SKM-1 (cell line): ENCODE results near the gene PIP4K2A.
"Not testable (repeated sequence)": the region's sequence is repeated elsewhere in the genome, so short reads cannot be mapped to it uniquely, and the experiment has no call there.

ENCODE experiments used
- DNase-seq: peaks from one replicate; lab custom pipeline; 2025; ENCODE audit not compliant: unreplicated experiment; lab: John Stamatoyannopoulos, UW

Gene PIP4K2A

DNA sequence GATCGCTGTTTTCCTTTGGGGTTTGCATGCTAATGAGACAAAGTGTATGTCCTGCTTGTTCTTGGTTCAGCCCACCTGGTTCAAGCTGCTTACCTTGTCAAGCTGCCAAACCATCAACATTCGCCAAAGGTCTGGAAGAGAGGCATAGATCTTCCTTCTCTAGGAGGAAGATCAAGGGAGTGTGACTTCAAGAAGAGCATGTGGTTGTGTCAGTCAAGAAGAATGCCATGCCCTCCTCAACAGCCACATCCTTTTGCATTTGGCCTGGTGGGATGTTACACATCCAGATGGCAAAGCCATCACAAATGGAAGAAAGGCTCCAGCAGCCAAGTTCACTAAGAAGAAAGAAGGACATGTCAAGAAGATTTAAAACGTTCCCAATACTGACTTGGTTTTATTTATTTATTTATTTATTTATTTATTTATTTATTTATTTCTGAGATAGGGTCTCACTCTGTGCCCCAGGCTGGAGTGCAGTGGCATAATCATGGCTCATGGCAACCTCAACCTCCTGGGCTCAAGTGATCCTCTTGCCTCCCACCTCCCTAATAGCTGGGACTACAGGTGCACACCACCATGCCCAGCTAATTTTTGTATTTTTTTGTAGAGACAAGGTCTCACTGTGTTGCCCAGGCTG lies 5.1 kb upstream of the PIP4K2A start:
- DNase-seq = no peak

DNA sequence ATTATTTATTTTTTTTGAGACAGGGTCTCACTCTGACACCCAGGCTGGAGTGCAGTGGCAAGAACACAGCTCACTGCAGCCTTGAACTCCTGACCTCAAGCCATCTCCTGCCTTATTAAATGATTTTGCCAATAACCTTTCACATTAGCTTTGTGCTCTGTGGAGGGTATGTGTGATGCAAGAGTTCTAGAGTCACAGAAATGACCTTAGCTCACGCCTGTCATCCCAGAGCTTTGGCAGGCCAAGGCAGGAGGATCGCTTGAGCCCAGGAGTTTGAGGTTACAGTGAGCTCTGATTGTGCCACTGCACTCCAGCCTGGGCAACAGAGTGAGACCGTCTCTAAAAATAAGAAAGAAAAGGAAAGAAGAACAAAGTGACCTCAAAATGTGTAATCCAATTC lies 4.3 kb upstream of the PIP4K2A start:
- not testable (repeated sequence) for DNase-seq

DNA sequence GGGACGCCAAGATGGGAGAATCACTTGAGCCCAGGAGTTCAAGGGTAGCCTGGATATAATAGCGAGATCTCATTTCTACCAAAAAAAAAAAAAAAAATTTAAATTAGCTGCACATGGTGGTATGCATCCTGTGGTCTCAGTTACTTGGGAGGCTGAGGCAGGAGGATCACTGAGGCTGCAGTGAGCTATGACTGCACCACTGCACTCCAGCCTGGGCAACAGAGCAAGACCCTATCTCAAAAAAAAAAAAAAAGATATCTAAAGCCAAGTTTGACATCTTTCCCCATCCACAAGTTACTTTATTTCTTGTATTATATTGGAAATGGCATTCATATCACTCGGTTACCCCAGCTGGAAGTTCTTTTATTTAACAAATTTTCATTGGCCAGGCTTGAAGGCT lies 3.4 kb upstream of the PIP4K2A start:
- DNase-seq = no peak

DNA sequence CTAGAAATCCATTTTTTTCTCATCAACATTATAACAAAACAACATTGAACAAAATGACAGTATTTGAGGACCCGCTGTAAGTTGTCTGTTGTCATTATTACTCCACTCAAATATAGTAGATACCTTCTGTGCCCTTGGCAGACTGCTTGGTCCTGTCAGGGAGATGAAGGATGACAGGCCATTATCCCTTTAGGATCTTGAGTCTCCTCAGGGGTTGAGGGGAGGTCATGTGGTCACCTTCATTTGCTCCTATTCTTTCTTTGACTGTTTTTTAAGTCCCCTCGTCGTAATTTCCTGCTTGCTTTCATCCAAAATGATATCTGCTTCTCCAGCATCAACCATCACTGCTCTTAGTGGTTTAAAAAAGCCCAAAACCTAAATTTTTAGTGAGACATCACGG lies 2.6 kb upstream of the PIP4K2A start:
- no peak for DNase-seq

DNA sequence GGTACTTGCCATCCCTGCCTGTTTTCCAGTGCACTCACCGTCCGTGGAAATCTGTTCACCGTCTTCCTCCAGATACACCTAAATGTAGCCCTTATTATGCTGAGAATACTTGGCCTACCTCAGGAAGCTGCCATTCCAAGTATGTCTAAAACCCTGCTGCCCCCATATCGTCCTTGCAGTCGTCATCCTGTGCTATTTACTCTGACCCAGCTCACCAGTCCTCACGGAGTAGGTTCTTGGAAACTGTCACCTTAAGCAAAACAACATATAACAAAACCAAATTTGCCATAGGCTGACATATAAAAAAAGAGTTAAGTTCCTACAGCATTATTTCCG lies 880 bp upstream of the PIP4K2A start:
- no peak for DNase-seq

DNA sequence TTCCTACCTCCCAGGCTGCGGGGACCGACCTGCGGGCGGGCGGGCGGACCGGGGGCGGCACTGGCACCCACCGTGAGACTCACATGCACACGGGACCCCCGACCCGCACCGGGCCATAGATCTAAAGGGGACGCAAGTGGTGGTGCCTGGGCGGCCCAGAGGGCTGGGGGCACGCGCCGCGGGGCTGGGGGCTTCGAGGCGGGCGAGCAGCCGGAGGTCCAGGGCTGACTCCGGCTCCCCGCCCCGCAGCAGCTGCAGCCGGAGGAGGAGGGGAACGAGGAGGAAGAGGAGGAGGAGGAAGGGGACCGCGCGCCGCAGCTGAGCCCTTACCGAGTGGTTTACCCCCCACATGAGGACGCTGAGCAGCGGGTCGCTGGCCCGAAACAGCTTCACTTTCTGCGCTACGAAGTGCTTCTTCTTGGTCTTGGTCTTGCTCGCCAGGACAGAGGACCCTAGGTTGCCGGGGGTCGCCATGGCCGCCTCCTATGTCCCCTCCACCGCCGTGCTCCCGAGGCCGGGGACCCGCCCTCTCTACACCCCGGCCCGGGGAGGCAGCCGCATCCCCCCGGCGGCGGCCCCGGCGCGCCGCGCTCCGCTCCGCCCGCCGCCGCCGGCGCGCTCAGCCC lies 412 bp downstream of the PIP4K2A start:
- no peak for DNase-seq

DNA sequence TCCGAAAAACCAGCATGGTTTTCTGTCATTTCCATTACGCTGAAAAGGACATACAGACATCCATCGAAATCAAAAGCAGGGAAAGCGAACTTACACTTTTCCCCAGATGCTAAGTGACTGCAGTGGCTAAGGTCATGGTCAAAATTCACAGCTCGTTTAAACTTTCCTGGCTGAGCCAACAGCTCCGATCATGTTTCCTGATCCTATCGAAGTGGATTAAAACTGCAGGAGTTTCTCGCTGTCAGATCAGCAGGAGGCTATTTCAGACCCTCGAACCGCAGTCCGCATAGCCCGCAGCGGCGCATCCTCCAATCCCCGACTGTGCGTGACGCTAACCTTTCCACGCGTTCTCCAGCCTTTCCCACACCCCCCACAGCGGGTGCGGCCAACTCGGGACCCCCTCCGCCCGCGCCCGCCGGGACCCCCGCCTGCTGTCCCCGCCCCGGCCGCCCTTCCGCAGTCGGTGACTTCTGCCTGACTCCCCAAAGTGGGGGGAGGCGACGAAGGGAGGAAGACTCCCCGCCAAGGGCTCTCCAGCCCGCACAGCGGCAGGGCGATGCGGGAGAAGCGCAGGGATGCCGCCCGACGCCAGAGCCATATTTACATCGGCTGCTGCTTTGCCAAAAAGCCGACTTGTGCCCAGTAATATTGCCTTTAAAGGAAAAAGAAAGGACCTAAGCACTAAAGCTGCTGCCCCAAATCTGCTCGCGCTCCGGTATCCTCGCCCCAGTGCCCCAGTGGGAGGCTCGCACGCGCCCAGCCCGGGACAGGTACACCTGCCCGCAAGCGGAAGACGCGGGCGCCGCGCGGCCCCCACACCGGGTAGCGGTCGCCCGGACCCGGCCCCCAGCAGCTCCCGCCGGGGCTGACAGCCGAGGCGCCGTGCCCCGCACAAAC lies 1.2 kb downstream of the PIP4K2A start:
- no peak for DNase-seq

DNA sequence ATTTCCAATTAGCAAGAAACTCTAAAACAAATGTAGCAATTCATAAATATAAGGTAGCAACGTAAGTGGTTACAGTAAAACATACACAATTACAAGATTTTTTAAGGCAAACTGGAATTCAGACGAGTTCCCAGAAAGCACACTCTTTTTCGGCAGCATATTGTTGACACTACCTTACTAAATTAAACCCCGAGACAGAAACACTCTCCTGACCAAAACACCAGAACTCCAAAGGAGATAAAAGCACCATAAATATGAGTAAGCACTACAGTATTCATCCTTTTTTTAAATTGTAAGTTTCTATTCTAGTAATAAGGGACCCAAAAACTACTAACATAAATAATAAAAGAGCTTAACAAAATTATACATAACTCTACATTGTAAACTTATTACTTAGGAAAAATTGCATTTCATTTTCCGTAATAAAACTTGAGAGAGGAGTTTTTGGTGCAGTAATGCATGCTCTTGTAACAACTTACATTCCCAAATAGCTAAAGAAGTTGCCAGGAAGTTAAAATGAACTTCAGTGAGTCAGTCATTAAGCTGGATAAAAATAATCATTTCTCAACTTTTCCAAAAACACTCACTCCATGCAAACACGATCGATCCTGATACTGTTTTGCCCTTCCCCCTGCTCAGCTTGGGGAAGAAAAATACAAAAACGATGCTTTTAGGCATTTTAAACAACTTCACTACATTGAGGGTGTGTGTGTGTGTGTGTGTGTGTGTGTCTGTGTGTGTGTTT lies 2.0 kb downstream of the PIP4K2A start:
- DNase-seq = no peak

DNA sequence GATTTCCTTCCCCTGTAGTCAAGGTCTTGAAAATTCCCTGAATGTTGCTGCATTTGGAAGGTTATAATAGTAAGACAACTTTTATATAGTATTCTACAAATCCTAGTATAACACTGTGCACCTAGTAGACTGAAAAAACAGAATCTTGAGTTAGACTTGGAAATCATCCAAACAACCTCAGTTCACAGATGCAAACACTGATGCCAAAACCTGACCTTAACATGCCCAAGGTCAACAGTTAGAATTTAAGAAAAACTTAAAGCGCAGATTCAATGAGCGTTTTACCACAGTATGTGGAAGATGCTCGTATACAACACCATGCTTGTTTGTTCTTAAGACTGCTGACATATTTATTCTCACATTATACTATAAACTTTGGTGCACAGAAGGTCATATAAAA lies 3.0 kb downstream of the PIP4K2A start:
- DNase-seq = no peak

DNA sequence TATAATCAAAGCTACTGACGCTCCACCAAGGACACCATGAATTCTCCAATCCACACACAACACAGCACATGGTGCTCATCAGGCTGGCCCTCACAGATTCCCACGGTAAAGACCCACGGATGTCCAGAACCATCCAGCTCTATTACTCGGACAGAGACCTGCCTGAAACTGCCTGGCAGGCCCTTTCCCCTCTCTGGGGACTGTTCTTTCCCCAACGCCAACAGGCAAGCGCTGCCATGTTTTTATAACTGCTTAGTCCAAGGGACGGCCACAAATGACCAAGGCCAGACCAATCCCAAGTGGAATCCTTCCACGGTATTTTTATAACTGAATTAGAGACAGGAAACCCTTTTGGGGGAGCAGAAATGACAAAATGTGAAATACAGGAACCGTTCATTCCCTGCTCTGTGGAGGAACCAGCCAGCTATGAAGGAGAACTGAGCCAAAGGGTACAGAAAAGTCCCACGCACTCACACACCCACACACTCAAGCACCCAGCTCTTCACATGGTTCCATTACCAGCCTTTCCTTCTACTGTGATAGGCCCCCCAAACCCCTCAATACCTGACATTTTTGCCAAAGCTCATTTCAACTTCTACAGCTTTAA lies 4.1 kb downstream of the PIP4K2A start:
- no peak for DNase-seq

DNA sequence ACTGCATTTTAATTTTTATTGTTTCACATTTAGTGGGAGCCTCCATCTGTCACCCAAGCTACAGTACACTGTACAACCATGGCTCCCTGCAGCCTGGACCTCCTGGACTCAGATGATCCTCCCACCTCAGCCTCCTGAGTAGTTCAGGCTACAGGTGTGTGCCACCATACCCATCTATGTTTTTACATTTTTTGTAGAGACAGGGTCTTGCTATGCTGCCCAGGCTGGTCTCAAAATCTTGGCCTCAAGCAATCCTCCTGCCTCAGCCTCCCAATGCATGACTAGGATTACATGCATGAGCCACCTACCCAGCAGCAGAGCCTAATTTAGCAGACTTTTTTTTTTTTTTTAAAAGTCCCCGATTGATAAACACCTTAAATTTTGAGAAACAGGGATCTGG lies 5.6 kb downstream of the PIP4K2A start:
- DNase-seq = no peak

DNA sequence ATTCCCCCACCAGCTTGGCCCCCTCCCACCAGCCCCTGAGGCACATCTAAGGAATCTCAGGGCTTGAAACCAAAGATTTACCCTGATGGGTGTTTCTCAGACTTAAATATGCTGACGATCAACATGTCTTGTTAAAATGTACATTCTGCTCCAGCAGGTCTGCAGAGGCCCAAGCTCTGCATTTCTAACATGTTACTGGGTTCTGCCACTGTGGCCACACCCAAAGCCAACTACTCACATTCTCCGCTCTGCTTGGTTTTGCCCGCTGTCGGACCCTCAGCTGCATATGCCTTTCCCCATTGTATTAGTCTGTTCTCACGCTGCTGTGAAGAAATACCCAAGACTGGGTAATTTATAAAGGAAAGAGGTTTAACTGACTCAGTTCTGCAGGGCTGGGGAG lies 8.9 kb downstream of the PIP4K2A start:
- no peak for DNase-seq

DNA sequence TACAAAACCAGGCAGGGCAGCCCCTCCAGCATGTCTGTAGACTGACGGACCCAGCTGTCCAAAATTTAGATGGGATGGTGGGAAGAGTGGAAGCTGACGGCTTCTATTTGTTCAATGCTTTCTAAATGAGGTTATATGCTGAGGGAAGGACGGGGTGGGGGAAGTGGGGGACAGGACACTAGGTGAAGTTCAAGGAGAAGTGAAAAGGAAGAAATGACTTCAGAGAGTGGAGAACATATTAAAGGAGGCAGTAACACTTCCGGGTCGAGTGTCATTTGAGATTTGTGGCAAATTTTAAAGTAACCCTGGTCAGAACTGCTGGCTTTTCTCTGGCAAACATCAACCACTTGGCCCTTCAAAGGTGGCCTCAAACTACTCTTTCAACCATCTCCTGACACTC lies 9.4 kb downstream of the PIP4K2A start:
- DNase-seq = no peak

DNA sequence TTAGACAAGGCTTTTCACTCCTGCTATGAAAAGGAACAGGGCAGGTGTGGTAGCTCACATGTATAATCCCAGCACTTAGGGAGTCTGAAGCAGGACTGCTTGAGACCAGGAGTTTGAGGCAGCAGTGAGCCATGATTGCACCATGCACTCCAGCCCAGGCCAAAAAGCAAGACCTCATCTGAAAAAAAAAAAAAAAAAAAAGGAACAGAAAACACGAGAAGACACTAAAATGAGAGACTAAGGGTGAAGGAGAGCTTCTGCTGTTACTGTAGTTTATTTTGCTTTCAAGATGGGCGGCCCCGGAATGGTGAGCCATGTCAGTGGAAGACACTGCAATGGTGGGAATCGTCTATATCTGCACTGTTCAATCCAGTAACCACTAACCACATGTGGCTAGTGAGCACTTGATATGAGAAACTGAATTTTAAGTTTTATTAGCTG lies 9.9 kb downstream of the PIP4K2A start:
- DNase-seq = no peak

DNA sequence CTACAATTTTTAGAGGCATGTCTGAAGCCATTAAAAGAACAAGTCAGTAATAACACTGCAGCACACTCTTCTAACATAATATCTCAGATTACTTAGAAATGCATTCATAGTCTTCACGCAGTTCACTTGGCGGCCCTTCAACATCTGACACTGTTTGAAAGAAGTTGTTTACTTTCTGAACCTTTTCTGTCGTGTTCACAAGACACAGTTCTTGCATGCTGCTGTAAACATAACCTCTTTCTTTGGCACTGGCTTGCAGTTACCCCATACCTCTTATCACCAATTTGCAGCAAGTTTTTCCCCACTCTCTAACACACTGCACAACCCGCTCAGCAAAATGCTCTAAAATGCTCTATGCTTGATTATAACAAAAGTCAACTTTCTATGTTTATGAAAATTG lies 12.0 kb downstream of the PIP4K2A start:
- DNase-seq = no peak

DNA sequence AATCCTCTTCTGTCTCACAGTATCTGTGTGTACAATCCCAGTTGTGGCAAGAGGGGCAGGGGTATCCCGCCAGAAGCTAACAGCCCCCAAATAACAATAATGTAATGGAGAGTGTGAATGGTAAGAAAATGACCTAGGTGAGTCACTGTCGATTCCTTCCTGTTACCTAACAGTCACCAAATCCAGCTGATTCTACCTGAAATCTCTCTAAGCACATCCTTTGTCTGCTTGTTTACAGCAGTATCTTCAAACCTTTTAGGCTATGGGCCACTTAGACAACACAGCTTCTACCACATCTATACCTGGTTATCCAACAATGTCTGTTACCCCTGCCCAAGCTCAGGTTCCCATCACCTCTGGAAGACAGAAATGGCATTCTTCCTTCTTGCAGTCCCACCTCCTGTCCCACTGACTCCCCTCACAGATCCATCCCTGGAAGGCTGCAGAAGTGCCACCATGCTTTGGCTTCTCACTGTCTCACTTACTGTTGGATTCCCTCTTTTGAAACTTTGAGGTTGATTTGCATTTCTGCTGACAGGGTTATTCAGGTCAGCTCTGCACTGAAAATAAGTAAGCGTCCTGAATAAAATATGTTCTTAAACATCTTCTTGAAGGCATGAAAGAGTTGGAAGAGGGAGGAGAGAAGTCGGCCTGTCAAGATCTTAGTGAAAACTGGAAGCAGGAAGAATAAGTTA lies 13.1 kb downstream of the PIP4K2A start:
- DNase-seq = no peak

DNA sequence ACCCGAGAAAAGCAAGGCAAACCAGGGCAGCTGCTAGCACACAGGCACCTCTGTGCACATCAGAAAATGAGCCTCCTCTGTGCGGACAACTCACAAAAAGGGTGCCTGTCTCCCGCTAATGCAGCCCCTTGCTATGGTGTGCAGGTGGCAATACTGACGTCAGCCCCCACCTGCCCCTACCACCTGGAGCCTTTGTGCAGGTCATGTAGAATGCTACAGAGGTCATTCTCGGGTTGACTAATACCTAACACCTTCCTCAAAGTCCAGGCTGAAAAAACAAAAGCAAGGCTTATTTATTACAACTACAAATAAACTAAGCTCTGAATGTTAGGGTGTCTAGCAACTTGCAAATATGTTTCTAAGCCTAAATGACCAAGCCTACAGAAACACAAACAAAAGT lies 13.9 kb downstream of the PIP4K2A start:
- DNase-seq = no peak

DNA sequence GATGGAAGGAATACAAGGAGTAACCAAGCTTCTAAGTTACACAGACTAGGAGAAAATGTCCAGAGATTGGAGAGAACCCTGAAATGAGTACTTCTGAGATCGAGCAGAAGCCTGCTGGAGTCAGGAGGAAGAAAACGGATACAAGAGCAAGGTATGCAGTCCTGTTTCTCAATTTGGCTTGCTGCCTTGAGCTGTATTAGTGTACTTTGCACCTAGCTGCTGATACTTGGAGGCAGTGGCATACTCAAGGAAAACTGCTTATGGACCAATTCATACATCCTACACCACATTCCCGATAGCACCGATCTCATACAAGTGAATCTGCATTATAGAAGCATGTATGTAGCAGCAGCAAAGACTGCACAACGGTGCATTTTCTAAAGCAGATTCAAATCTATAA lies 14.4 kb downstream of the PIP4K2A start:
- no peak for DNase-seq

DNA sequence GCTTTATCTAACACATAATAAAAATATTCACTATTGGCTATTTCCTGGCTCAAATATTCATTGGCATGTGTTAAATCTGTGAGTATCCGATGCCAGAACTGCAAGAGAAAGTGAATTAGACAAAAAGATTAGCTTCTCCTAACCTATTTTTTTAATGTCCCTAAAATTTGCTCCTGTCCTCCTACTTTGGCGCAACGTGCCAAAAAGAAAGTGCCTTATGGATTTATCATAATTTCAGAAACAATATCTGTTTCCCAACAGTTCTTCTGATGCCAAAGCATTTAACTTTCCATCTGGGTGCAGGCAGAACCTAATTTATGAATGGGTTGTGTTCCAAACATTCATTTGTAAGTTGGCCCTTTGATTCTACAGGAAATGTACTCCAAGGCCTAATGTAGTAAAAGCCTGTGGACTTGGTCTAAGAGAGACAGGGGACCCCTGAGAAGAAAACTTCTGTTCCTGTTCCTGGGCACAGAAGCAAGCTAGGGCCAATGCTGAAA lies 15.4 kb downstream of the PIP4K2A start:
- DNase-seq = no peak

DNA sequence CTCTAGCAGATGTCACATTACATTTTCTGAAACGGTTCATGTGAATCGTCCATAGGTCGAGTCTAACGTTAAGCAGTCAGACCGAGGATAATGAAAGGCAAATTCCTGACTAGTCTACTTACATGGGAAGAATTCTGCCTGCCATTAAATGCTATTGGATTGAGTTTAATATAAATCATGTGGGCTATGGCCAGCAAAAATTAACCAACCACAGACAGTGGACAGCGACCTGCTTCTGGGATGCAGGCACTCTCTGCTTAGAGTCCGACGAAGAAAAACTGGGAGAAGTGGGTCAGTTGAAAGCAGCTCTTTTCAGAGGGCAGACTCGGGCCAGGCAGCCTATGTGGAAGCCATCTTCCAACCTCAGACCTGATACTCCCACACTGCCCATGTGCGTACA lies 16.6 kb downstream of the PIP4K2A start:
- DNase-seq = no peak
